GM23248 (cell line): ENCODE results near the gene SF3A2.
"Not testable (repeated sequence)": the region's sequence is repeated elsewhere in the genome, so short reads cannot be mapped to it uniquely, and the experiment has no call there.

Source experiments
- EZH2 ChIP-seq: fragments of 200-600 bp; sonication (generic); IDR thresholded peaks from 2 replicates; pipeline ENCODE4 v1.6.1; 2018; ENCODE audit warnings: antibody characterized with exemption, mild to moderate bottlenecking; ENCODE audit not compliant: insufficient read depth, poor library complexity, severe bottlenecking
- EZH2phosphoT487 ChIP-seq: fragments of 200-600 bp; sonication (generic); IDR thresholded peaks from 2 replicates; pipeline ENCODE4 v1.6.1; 2018; ENCODE audit warnings: antibody characterized with exemption, moderate library complexity, mild to moderate bottlenecking, low read depth; ENCODE audit not compliant: insufficient read depth

- TF ChIP-seq EZH2, EZH2phosphoT487: not testable (repeated sequence)
Measured at GRCh38 chr19:2281265-2282061, 44.8 kb downstream of the SF3A2 start.
